NCI-H187 treated with DMSO at 0.1 percent for 48 hours (cell line): Measurements from ENCODE around the gene TUBA3C.
"Not testable (repeated sequence)": the region's sequence is repeated elsewhere in the genome, so short reads cannot be mapped to it uniquely, and the experiment has no call there.

ENCODE experiments used
- DNase-seq: peaks from one replicate; lab custom pipeline; 2025; lab: John Stamatoyannopoulos, UW

TUBA3C gene

GRCh38 chr13:19181621-19182485 lies at the start of gene TUBA3C:
Gene TUBA3C, minus strand, starts transcription at chr13:19181824. Its CDS starts 77 bp downstream, at chr13:19181747.
- DNase-seq, result no peak

GRCh38 chr13:19207413-19207812 lies 25.8 kb upstream of the TUBA3C start:
- not testable (repeated sequence) for DNase-seq

- not testable (repeated sequence) for DNase-seq
Observed at GRCh38 chr13:19192622-19193021, 11.0 kb upstream of the TUBA3C start.

GRCh38 chr13:19189911-19190310 lies 8.3 kb upstream of the TUBA3C start:
- not testable (repeated sequence) for DNase-seq

- DNase-seq, result not testable (repeated sequence)
Observed at GRCh38 chr13:19189368-19189767, 7.7 kb upstream of the TUBA3C start.

- DNase-seq, result no peak
Observed at GRCh38 chr13:19185865-19186645, 4.4 kb upstream of the TUBA3C start.

- no peak for DNase-seq
Observed at GRCh38 chr13:19185086-19185864, 3.7 kb upstream of the TUBA3C start.

- DNase-seq, result no peak
Observed at GRCh38 chr13:19184176-19184575, 2.6 kb upstream of the TUBA3C start.

- no peak for DNase-seq
Observed at GRCh38 chr13:19183676-19184075, 2.1 kb upstream of the TUBA3C start.

GRCh38 chr13:19182536-19182935 lies 912 bp upstream of the TUBA3C start:
- DNase-seq, result no peak

GRCh38 chr13:19181021-19181620 lies 503 bp downstream of the TUBA3C start:
- no peak for DNase-seq

- no peak for DNase-seq
Observed at GRCh38 chr13:19179916-19180315, 1.7 kb downstream of the TUBA3C start.

- DNase-seq, result no peak
Observed at GRCh38 chr13:19178901-19179593, 2.6 kb downstream of the TUBA3C start.

- DNase-seq, result not testable (repeated sequence)
Observed at GRCh38 chr13:19176981-19177776, 4.4 kb downstream of the TUBA3C start.

- no peak for DNase-seq
Observed at GRCh38 chr13:19173752-19174151, 7.9 kb downstream of the TUBA3C start.

GRCh38 chr13:19172647-19173030 lies 9.0 kb downstream of the TUBA3C start:
- no peak for DNase-seq

- no peak for DNase-seq
Observed at GRCh38 chr13:19172007-19172646, 9.5 kb downstream of the TUBA3C start.

- DNase-seq, result no peak
Observed at GRCh38 chr13:19171563-19171962, 10.1 kb downstream of the TUBA3C start.

- DNase-seq, result no peak
Observed at GRCh38 chr13:19169991-19170390, 11.6 kb downstream of the TUBA3C start.

- DNase-seq, result no peak
Observed at GRCh38 chr13:19169496-19169895, 12.1 kb downstream of the TUBA3C start.
